ENCODE data around the gene CFAP58.

Gene CFAP58, protein sequence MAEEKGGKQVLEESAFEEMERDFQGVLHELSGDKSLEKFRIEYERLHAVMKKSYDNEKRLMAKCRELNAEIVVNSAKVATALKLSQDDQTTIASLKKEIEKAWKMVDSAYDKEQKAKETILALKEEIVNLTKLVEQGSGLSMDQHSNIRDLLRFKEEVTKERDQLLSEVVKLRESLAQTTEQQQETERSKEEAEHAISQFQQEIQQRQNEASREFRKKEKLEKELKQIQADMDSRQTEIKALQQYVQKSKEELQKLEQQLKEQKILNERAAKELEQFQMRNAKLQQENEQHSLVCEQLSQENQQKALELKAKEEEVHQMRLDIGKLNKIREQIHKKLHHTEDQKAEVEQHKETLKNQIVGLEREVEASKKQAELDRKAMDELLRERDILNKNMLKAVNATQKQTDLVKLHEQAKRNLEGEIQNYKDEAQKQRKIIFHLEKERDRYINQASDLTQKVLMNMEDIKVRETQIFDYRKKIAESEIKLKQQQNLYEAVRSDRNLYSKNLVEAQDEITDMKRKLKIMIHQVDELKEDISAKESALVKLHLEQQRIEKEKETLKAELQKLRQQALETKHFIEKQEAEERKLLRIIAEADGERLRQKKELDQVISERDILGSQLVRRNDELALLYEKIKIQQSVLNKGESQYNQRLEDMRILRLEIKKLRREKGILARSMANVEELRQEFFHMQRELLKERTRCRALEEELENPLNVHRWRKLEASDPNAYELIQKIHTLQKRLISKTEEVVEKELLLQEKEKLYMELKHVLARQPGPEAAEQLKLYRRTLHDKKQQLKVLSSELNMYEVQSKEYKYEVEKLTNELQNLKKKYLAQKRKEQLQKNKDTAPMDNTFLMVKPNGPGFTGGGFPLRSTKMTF

DNA sequence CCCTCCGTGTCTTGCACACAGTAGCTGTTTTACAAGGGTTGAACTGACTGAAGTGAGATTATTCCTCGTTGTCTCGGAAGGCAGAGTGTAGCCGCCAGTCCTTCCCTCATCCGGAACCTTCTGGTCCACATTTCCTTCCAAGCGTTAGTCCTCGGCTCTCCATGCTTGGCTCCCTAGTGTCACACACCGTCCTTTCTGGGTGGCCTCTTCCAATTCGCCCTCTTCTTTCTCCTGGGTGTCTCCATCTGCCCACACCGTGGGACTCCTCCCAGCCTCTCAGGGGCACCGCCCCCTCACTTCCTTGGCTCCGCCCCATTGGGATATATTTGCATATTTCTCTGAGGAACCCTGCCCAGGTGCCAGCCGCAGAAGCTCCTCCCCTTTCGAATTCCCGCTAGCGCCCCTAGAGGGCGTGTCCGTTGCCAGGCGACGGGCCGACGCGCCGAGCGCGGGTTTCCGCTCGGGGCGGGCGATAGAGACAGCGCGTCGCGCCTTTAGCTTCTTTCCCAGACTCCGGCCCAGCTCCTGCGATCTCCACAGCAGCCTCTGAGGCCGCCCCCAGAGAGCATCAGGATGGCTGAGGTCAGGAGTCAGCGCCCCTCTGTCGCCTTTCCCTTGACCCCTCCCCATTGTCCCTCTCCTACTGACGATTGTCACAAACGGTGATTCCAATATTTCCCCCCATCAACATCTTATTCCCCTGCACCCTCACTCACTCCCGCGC is at the start of gene CFAP58:
CFAP58 (plus strand) TSS at position 509 of the 724 bp plus-strand sequence; CDS start at position 574, 65 bp downstream.
- H3K27ac Mint-ChIP-seq, result peak within 1 kb of the TSS; percentile 1 to 54
- no peaks in the 10 kb centered on the region for H3K27me3 Mint-ChIP-seq
- H3K4me1 Mint-ChIP-seq, result no peaks in the 10 kb centered on the region
- no peaks in the 10 kb centered on the region for H3K9me3 Mint-ChIP-seq
- DNase-seq (peak; percentile 81 to 88), ATAC-seq (peak; percentile 72)
- no peak within 1 kb of the TSS for H3K4me3 Mint-ChIP-seq

DNA sequence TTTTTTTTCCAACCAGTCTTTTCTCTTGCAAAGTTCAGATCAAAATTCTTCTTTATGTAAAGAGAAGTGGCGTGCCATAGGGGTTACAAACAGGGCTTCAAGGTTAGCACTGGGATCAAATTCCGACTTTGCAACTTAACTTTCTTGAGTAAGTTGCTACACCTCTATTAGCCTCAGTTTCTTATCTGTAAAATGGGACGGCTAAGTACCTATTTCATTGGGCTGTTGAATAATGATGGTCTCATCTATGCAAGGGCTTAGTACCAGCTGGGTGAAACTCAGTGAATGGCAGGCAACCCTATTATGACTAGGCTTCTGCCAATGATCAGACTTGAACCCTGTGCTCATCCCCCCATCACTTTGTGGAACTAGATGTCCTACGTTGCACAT is 49.3 kb upstream of the CFAP58 start:
- Mint-ChIP-seq H3K27ac (no peak overlapping the region), H3K4me3 (no peak overlapping the region), H3K4me1 (peaks cover 80% of the 10 kb centered on the region), H3K9me3 (peaks cover 10 to 18% of the 10 kb centered on the region in 2 donors), H3K27me3 (peaks cover 28% of the 10 kb centered on the region)
- DNase-seq, result no peak
- ATAC-seq, result no peak

DNA sequence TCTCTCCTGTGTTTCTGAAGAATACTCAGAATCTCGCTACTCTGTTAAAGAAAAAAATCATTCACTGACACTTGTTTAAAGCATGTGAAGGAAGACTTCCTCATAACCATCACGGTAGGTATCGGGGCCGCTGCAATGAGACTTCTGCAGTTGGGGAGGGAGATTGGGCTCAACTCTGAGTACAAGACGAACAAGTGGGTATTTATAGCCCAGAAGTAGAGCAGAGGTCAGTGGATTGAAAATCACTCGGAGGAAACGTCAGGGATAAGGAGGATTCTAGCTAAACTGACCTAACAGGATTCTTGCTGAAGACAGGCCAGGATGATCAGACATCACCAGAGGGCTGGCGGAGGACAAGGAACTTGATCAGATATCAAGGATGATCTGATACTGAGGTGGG is 48.7 kb upstream of the CFAP58 start:
- Mint-ChIP-seq H3K4me1 (peaks cover 80% of the 10 kb centered on the region), H3K4me3 (no peak overlapping the region), H3K27me3 (peaks cover 25% of the 10 kb centered on the region)

DNA sequence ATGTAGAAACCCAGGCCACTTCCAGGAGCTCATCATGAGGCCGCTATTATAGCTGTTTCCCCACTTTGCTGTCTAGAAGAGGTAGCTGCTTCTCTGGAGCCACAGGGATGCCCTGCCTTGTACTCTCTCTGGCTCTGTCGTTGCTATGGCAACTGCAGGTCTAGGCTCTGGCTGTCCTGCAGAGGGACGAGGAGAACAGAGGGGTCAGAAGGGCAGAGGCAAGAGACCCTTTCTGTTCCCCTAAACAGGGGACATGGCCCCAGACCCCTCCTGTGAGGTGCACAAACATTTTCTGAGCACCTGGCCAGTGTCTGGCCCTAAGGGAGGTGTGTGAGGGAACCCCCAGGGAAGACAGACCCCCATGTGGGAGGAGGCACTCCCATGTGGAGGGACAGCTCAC is 46.7 kb upstream of the CFAP58 start:
- peaks cover 10 to 13% of the 10 kb centered on the region in 2 donors for H3K9me3 Mint-ChIP-seq
- H3K4me1 Mint-ChIP-seq, result peaks cover 83% of the 10 kb centered on the region
- H3K27ac Mint-ChIP-seq, result no peak overlapping the region
- ATAC-seq, result no peak
- no peak for DNase-seq
- H3K4me3 Mint-ChIP-seq, result no peak overlapping the region
- H3K27me3 Mint-ChIP-seq, result peaks cover 18% of the 10 kb centered on the region

More for the DNA sequence above, 48.7 kb upstream of the CFAP58 start:
- ATAC-seq (no peak), DNase-seq (no peak)
- Mint-ChIP-seq H3K27ac (no peak overlapping the region), H3K9me3 (peaks cover 10 to 18% of the 10 kb centered on the region in 2 donors)

DNA sequence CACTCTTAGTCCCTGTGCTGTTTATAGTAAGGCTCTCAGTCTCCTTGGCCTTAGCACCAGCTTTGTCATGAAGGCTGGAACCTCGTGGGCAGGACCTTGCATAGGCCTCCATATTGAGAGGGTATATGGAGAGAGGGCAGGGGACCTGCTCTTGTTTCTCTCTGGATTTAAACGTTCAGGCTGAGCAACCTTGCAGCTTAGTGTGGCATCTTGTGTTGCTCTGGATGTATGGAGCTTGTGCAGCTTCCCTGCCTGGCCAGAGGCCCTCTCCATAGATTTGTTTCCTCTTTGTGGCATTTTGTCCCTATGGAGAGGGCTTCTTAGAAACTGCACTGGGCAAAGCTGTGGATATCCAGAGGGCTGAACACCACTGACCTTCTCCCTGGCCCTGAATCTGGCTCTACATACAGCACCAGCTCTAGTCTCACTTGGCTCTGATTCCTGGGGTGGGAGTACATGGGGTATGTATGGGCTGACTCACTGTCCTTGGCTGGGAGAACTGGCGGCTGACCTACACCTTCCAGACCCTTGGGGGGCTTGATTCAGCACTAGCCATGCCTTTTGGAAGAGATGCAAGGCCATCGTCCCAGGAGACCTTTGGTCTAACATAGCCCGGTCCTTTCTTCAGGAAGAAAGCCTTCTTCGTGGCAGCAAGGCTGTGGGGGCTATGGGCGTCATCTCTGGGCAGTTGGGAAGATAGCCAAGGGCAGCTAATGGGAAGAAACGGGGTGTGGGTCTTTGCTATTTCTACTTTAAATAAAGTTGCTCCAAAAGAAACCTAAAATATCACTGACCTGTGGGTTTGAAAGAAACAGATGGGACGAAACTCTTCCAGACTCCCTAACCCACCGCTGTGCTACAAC is 45.8 kb upstream of the CFAP58 start:
- Mint-ChIP-seq H3K9me3 (peaks cover 7 to 10% of the 10 kb centered on the region in 2 donors), H3K4me3 (peak overlapping the region; percentile 30 to 68), H3K4me1 (peaks cover 92% of the 10 kb centered on the region), H3K27ac (peak overlapping the region; percentile 92 to 94), H3K27me3 (peaks cover 18% of the 10 kb centered on the region)
- peak; percentile 3 for ATAC-seq
- DNase-seq, result no peak

DNA sequence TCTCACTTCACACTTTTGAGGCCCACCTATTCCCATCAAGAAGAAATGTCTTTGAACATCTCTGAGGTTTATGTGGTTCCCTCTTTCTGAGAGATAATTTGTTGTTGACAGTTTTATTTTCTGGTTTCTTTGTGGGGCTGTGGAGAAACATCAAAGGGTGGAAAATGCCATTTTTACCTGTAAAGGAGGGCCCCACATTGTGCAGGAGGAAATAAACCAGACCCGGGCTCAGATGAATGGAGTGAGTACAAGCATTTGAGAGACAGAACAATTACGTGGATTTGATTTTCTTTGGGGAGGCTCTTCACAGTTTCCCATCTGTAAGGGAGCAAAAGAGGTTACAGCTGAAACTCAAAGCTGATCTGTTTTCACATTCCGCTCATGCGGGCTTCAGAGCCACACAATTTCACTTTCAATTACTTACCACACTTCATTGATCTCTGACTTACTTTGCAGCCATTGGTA is 45.2 kb upstream of the CFAP58 start:
- ATAC-seq (peak; percentile 88), DNase-seq (peak; percentile 53 to 67)
- H3K9me3 Mint-ChIP-seq, result peaks cover 1 to 3% of the 10 kb centered on the region in 2 donors
- H3K4me1 Mint-ChIP-seq, result peaks cover 89% of the 10 kb centered on the region
- H3K27ac Mint-ChIP-seq, result peak overlapping the region; percentile 4 to 92
- H3K4me3 Mint-ChIP-seq, result peak overlapping the region; percentile 30 to 68
- H3K27me3 Mint-ChIP-seq, result peaks cover 18% of the 10 kb centered on the region

DNA sequence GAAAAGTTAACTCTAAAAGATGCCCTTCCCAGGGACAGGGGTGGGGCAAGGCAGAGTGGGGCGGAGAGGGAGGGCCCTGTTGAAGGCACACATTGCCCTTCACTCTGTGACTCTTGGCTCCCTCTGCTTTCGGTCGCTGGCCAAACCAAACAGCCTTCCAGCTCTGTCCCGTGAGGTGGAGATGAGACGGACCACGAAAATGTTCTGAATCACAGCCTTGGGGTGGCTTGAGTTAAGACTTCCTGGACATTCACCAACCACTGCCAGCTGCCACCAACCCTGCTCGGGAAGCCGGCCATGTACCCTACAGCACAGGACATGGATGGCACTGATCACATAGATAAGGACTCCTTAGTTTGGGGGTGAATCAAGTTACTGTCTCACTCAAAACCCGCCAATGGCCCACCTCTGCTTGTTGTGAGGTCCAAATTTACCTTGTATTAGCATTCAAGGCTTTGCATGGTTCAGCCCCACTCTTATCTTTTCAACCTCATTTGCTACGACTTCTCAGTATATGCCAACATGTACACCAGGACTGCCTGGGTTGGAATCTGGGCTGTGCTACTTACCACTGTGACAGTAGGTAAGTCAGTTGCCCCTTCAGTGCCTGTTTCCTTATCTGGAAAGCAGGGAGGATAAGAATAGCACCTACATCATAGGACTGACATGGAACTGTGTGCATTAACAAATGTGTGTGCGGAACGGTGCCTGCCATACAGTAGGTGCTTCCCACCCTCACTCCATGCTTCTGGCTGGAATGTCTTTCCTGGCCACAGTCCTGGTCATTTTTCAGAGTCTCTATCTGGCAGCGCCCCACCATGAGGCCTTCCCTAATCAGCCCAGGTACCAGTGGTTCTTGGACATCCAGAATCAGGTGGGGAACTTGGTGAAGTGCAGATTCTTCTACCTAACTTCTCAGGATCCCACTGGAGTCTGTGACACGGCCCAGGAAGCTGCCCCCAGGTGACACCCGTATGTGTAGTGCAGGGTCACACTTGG is 43.4 kb upstream of the CFAP58 start:
- DNase-seq, result no peak
- Mint-ChIP-seq H3K4me3 (peak overlapping the region in 1 of 2 donors; percentile 24), H3K27me3 (peaks cover 18% of the 10 kb centered on the region), H3K9me3 (no peaks in the 10 kb centered on the region), H3K27ac (peak overlapping the region in 1 of 2 donors; percentile 30), H3K4me1 (peaks cover 74% of the 10 kb centered on the region)
- ATAC-seq, result no peak

DNA sequence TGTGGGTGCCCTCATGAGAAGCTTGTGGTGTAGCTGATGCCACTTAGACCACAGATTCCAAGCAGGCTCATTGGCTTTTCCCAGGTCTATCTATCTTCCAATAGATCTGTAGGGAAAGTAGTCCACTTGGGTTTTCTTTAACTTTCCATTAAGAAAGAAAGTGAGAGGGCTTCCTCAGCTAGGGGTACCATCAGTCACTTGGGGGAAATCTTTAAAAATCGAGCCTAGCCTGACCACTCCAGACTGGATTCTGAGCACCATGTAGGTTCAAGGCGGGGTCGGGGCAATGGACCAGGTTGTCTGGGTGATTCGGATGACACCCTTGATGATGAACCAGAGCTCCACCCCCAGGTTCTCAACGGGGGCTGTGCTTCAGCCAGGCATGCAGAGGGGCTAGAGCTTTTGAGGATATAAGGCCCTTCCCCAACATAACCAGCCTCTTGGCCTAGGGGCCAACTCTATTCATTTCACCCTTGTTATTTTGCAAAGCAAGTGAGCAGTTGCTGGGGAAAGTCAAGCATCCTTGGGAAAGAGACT is 42.4 kb upstream of the CFAP58 start:
- Mint-ChIP-seq H3K9me3 (no peaks in the 10 kb centered on the region), H3K27ac (no peak overlapping the region), H3K4me1 (peaks cover 65% of the 10 kb centered on the region), H3K27me3 (peaks cover 11% of the 10 kb centered on the region), H3K4me3 (no peak overlapping the region)
- no peak for DNase-seq
- ATAC-seq, result no peak

DNA sequence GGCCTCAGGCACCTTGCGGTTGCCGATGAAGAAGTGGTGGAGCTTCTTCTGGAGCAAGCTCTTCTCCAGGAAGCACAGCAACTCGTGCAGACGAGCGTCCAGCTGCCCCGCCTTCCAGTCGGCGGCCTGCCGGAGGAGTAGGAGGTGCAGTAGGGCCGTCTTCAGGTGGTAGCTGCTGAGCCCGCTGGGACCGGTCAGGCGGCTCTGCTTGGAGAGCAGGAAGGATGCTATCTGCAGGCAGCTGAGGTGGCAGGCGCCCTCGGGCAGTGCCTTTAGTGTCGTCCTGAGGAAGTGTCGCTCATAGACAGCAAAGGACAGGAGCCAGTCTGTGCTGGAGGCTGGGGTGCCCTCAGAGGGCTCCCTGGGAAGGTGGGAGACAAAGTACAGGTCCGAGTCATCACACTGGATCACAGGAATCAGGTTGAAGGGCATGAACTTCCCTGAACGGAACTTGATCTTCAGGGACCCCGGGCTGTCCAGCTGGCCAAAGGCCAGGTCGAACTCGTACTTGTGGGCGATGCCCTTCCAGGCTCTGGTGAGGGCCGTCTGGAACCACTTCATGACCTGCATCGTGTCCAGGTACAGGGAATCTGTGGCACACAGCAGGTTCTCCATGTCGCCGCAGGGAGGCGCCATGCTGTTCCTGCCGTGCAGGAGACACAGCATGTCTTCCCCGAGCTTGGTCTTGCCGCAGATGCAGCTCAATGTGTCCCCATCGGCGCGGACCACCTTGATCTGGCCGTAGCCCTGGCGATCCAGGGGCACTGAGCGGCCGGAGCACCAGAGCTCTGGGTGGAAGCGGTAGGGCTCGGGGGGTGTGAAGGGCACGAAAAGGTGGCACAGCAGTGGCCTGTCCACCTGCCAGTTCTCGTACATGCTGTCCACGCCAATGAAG is 38.8 kb upstream of the CFAP58 start:
- Mint-ChIP-seq H3K4me1 (peaks cover 59% of the 10 kb centered on the region), H3K4me3 (no peak overlapping the region), H3K27me3 (no peaks in the 10 kb centered on the region), H3K27ac (no peak overlapping the region), H3K9me3 (no peaks in the 10 kb centered on the region)
- no peak for DNase-seq
- peak; percentile 11 for ATAC-seq

DNA sequence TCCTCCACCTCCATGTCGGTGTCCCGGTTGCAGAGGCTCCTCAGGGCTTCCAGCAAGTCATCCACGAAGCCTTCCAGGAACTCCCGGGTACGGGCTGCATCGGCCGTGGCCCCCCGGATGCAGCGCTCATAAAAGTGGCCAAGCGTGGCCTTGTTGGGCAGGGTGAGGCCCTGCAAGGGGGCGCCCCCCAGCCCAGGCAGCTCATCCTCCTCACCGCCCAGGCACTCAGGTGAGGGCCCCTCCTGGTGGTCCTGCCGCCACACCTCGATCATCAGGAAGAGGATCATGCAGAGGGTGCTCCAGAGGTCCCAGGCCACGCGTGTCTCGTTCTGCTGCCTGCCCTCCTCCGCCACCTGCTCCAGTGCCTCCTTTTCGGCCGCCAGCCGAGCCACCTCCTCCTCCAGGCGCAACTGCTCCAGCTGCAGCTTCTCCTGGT is 38.1 kb upstream of the CFAP58 start:
- Mint-ChIP-seq H3K4me1 (peaks cover 59% of the 10 kb centered on the region), H3K4me3 (no peak overlapping the region), H3K27ac (no peak overlapping the region), H3K9me3 (no peaks in the 10 kb centered on the region), H3K27me3 (no peaks in the 10 kb centered on the region)
- DNase-seq (no peak), ATAC-seq (peak; percentile 32)

DNA sequence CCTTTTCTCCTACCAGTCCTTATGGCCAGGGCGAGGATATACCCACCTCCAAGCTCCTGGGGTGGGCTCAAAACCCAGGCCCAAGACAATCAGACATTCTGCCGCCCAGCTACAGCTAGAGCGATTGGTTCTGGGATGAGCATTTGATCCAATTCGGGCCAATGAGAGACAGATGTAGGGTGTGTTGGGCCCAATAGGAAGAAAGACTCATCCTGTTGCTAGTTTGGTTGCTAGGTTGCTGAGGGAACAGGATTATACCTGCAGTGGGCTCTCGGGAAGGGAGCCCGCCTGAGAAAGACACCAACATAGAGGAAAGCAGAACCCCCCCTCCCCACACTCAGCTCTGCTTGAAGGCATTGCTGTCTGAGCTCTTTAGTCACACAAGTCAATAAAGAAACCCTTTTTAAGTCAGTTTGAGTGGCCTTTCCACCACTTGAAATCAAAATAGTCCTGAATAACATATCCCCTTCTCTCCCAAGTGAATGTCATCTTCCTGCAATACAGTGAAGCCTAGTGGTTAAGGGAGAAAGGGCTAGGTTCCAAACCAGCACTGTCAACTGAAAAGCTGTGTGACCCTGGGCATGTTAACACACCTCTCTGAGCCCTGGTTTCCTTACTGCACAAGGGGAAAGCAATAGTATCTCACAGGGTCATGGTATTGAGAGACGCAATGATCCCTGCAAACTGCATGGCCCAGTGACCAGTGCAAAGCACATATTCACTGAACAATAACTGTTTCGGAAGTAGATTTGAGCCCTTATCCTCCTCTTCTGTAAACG is 37.1 kb upstream of the CFAP58 start:
- Mint-ChIP-seq H3K4me3 (no peak overlapping the region), H3K27me3 (no peaks in the 10 kb centered on the region), H3K27ac (no peak overlapping the region), H3K9me3 (no peaks in the 10 kb centered on the region), H3K4me1 (peaks cover 59% of the 10 kb centered on the region)
- ATAC-seq (no peak), DNase-seq (no peak)

DNA sequence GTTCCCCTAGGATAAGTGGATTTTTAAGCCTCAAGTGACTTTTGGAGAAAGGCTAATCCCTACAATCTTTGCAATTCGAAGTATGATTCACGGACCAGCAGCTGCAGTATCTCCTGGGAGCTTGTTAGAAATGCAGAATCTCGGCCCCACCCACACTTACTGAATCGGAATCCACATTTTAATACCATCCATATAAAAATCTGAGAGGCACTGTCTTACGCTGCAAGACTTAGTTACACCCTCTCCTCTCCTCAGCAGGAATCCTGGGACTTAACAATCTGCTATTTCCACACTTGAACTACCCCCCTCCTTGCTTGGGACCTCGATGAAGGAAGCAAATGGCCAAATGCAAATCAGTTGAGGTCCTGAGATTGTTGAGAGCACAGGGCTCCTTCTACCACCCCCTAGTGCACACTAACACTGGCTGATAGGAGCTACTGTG is 36.3 kb upstream of the CFAP58 start:
- Mint-ChIP-seq H3K27ac (peak overlapping the region in 1 of 2 donors; percentile 42), H3K4me1 (peaks cover 60% of the 10 kb centered on the region), H3K27me3 (no peaks in the 10 kb centered on the region), H3K9me3 (no peaks in the 10 kb centered on the region), H3K4me3 (no peak overlapping the region)
- DNase-seq, result no peak
- ATAC-seq, result no peak

All from stimulated activated naive CD8-positive, alpha-beta T cell treated with anti-CD3 and anti-CD28 coated beads, Interleukin-15, amount 100 ng/mL, for 72 hours (primary cell).